22Rv1 (cell line): ENCODE measurements around the gene GVQW3.

ENCODE experiments used
- ZFX ChIP-seq: fragments of 450-650 bp; IDR thresholded peaks from 2 replicates; pipeline ENCODE4 v1.6.1; 2017; ENCODE audit warnings: antibody characterized with exemption, borderline replicate concordance
- TF ChIP-seq, protein P1 (sequence below): fragments of 450-650 bp; IDR thresholded peaks from 2 replicates; pipeline ENCODE4 v1.5.1; 2017; ENCODE audit warnings: mild to moderate bottlenecking

DNA sequence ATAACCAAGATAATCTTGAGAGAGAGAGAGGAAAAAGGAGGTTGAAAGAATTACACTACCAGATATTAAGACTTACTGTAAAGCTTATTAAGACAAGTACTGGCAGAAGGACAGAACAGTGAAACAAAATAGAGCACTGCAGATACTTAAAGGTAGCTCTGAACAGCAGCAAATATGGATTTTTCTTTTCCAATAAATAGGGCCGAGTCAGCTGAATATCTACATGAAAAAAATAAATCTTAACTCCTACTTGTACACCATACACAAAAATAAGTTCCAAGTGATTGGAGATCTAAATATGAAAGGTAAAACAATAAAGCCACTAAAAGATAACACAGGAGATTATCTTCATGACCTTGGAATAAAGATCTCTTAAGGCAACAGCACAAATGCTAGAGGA is 12.6 kb upstream of the GVQW3 start:
- TF ChIP-seq, protein P1, sequence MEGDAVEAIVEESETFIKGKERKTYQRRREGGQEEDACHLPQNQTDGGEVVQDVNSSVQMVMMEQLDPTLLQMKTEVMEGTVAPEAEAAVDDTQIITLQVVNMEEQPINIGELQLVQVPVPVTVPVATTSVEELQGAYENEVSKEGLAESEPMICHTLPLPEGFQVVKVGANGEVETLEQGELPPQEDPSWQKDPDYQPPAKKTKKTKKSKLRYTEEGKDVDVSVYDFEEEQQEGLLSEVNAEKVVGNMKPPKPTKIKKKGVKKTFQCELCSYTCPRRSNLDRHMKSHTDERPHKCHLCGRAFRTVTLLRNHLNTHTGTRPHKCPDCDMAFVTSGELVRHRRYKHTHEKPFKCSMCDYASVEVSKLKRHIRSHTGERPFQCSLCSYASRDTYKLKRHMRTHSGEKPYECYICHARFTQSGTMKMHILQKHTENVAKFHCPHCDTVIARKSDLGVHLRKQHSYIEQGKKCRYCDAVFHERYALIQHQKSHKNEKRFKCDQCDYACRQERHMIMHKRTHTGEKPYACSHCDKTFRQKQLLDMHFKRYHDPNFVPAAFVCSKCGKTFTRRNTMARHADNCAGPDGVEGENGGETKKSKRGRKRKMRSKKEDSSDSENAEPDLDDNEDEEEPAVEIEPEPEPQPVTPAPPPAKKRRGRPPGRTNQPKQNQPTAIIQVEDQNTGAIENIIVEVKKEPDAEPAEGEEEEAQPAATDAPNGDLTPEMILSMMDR: no peak
- no peak for TF ChIP-seq ZFX
